Spleen (tissue), 11 donors: Measurements from ENCODE around the gene ANKRD11. TPM values are rescaled to one million over a fixed set of nuclear protein-coding genes. Genes with fewer than 3 reads are reported as not detected.

Source experiments
- DNase-seq: peaks from one replicate; pipeline ENCODE4 v3.0.0-alpha.2; 2020
- H3K27ac ChIP-seq, 8 donors: fragments of 200-600 bp; sonication (generic) in 7 of 8; 1 replicate in 4 of 8; 2 replicates in 4 of 8; pipeline versions ENCODE4 v1.5.0 to v1.8.0; 2016 to 2021; ENCODE audit warnings: inconsistent platforms in 4 of 8, mild to moderate bottlenecking in 4 of 8, moderate library complexity in 1 of 8
- H3K27me3 ChIP-seq, 7 donors: fragments of 200-600 bp; sonication (generic) in 6 of 7; replicated peaks in 1 of 7; 1 replicate in 4 of 7; 2 replicates in 3 of 7; pipeline versions ENCODE4 v1.5.0 to v1.8.0; 2016 to 2021; ENCODE audit warnings: inconsistent platforms in 3 of 7, mild to moderate bottlenecking in 1 of 7
- H3K36me3 ChIP-seq, 6 donors: fragments of 200-600 bp; sonication (generic) in 5 of 6; 1 replicate in 4 of 6; 2 replicates in 2 of 6; pipeline versions ENCODE4 v1.5.0 to v1.8.0; 2016 to 2021; ENCODE audit warnings: inconsistent platforms in 2 of 6
- H3K4me1 ChIP-seq, 6 donors: fragments of 200-600 bp; sonication (generic) in 5 of 6; 1 replicate in 3 of 6; 2 replicates in 3 of 6; pipeline versions ENCODE4 v1.5.0 to v1.8.0; 2016 to 2021; ENCODE audit warnings: inconsistent platforms in 3 of 6
- H3K4me3 ChIP-seq, 8 donors: fragments of 200-600 bp; sonication (generic) in 7 of 8; 1 replicate in 4 of 8; 2 replicates in 4 of 8; pipeline versions ENCODE4 v1.5.0 to v1.8.0; 2016 to 2021; ENCODE audit warnings: inconsistent platforms in 4 of 8, mild to moderate bottlenecking in 4 of 8, moderate library complexity in 2 of 8
- H3K9me3 ChIP-seq, 8 donors: fragments of 200-600 bp; sonication (generic) in 7 of 8; 1 replicate in 4 of 8; 2 replicates in 4 of 8; pipeline versions ENCODE4 v1.5.0 to v1.8.0; 2016 to 2021; ENCODE audit warnings: inconsistent platforms in 4 of 8
- CTCF ChIP-seq, 11 experiments: fragments of 200-600 bp in 7 of 11; fragments of 450-650 bp in 4 of 11; sonication (generic) in 4 of 11; IDR thresholded peaks in 8 of 11; conservative IDR thresholded peaks in 3 of 11; 1 replicate in 7 of 11; 2 replicates in 4 of 11; pipeline versions ENCODE4 v1.4.0 to v1.8.0; 2016 to 2021; ENCODE audit warnings: antibody characterized with exemption in 11 of 11, inconsistent platforms in 4 of 11, mild to moderate bottlenecking in 1 of 11
- POLR2A ChIP-seq, 3 donors: fragments of 450-650 bp; IDR thresholded peaks; one replicate each; pipeline ENCODE4 v1.5.1; 2017; ENCODE audit warnings: antibody characterized with exemption in 3 of 3, mild to moderate bottlenecking in 1 of 3
- POLR2AphosphoS5 ChIP-seq, 3 donors: sonication (generic); formaldehyde crosslinking; IDR thresholded peaks; one replicate each; pipeline ENCODE4 v1.5.1; 2017; ENCODE audit warnings: antibody characterized with exemption in 3 of 3
- WGBS, 5 donors: extraction: QIAGEN DNeasy Blood & Tissue Kit in 3 of 5; methylation state at CpG; one replicate each; pipeline versions ENCODE4 v1.1.5 to v1.1.7; 2013 to 2018; 5-methylcytosine and 5-hydroxymethylcytosine counted together
- intact Hi-C: fragments of 100-400 bp; cut with DNase I; formaldehyde crosslinking; loops from one replicate; pipeline ENCODE4 v1.15.0; 2023; ENCODE audit warnings: low total_unique reads
- polyA plus RNA-seq, 3 donors: library from polyadenylated mRNA; stranded (reverse); fragments of 200-250 nt; gene quantifications; one replicate each; pipeline ENCODE4 v1.2.1, GENCODE V29; 2013
- total RNA-seq, 7 donors: library from RNA; depleted of rRNA in 3 of 7; stranded (reverse); fragments of >200 nt in 3 of 7; fragmentation: NEBNext Ultra II Directional in 4 of 7; extraction: Animal tissue kit (Norgen Biotek cat#: 25700) in 4 of 7; gene quantifications; one replicate each; pipeline versions ENCODE4 v1.1.0 to v1.2.1, GENCODE V29; 2016 to 2021
- donor health status: healthy with polysubstance abuse.
- donor health status: DM: no; HTN: no; CAD: no; lungs with moderate emphysema.
- donor health status: DM: no; HTN: no; CAD: no.
- donor health status: Bipolar disorder and iron deficiency.
- donor health status: healthy.
- donor health status: DM: no; HTN: no; CAD: no.
- donor health status: DM: yes; HTN: yes; CAD: no.

Gene ANKRD11
- total and polyA plus RNA-seq, 10 donors: 29.0 to 203 (median 128) TPM

- no peak overlapping the region for H3K4me3 ChIP-seq
- H3K36me3 ChIP-seq: peaks cover 0 to 25% (median 4%) of the 10 kb centered on the region in 6 donors
- DNase-seq: no peak
- no peak overlapping the region for H3K27ac ChIP-seq
- H3K4me1 ChIP-seq: peaks cover 0 to 21% (median 0%) of the 10 kb centered on the region in 6 donors
- 88 to 92% (median 89%) methylated on average over 10 of the region's 10 CpGs for WGBS, 5 donors
- intact Hi-C loops: no loop called here
- H3K27me3 ChIP-seq: no peaks in the 10 kb centered on the region
- TF ChIP-seq POLR2A (IDR thresholded peaks at IDR 0.05) (no peak), POLR2AphosphoS5 (IDR thresholded peaks at IDR 0.05) (no peak), CTCF (IDR thresholded peaks at IDR 0.05 in 8 of 11, conservative IDR thresholded peaks at IDR 0.05 in 3 of 11) (no peak)
- no peaks in the 10 kb centered on the region for H3K9me3 ChIP-seq
These were observed 8.5 kb upstream of the ANKRD11 start for GRCh38 chr16:89498839-89499238.

- peaks cover 0 to 35% (median 5%) of the 10 kb centered on the region in 6 donors for H3K36me3 ChIP-seq
- peaks cover 8 to 50% (median 22%) of the 10 kb centered on the region in 6 donors for H3K4me1 ChIP-seq
- TF ChIP-seq POLR2AphosphoS5 (IDR thresholded peaks at IDR 0.05) (no peak), POLR2A (IDR thresholded peaks at IDR 0.05) (no peak), CTCF (IDR thresholded peaks at IDR 0.05 in 8 of 11, conservative IDR thresholded peaks at IDR 0.05 in 3 of 11) (no peak)
- no peak overlapping the region for H3K4me3 ChIP-seq
- no peaks in the 10 kb centered on the region for H3K27me3 ChIP-seq
- intact Hi-C loops: no loop called here
- H3K27ac ChIP-seq: peak overlapping the region in 1 of 8 donors; percentile 4
- H3K9me3 ChIP-seq: no peaks in the 10 kb centered on the region
- WGBS, 5 donors: 60 to 76% (median 67%) methylated on average over 3 of the region's 3 CpGs
- DNase-seq: no peak
These were observed 4.8 kb upstream of the ANKRD11 start for GRCh38 chr16:89495121-89495520.

- H3K4me1 ChIP-seq: peaks cover 10 to 51% (median 25%) of the 10 kb centered on the region in 6 donors
- no peaks in the 10 kb centered on the region for H3K27me3 ChIP-seq
- no peaks in the 10 kb centered on the region for H3K9me3 ChIP-seq
- no peak for TF ChIP-seq POLR2AphosphoS5 (IDR thresholded peaks at IDR 0.05)
- no peak for TF ChIP-seq POLR2A (IDR thresholded peaks at IDR 0.05)
- TF ChIP-seq CTCF (IDR thresholded peaks at IDR 0.05 in 8 of 11, conservative IDR thresholded peaks at IDR 0.05 in 3 of 11): no peak
- no peak overlapping the region for H3K4me3 ChIP-seq
- peaks cover 0 to 28% (median 1%) of the 10 kb centered on the region in 6 donors for H3K36me3 ChIP-seq
- no peak for DNase-seq
- intact Hi-C loops: no loop called here
- 84 to 86% (median 85%) methylated on average over 5 of the region's 5 CpGs for WGBS, 5 donors
- no peak overlapping the region for H3K27ac ChIP-seq
These were observed 3.4 kb upstream of the ANKRD11 start for GRCh38 chr16:89493776-89494175.

DNA sequence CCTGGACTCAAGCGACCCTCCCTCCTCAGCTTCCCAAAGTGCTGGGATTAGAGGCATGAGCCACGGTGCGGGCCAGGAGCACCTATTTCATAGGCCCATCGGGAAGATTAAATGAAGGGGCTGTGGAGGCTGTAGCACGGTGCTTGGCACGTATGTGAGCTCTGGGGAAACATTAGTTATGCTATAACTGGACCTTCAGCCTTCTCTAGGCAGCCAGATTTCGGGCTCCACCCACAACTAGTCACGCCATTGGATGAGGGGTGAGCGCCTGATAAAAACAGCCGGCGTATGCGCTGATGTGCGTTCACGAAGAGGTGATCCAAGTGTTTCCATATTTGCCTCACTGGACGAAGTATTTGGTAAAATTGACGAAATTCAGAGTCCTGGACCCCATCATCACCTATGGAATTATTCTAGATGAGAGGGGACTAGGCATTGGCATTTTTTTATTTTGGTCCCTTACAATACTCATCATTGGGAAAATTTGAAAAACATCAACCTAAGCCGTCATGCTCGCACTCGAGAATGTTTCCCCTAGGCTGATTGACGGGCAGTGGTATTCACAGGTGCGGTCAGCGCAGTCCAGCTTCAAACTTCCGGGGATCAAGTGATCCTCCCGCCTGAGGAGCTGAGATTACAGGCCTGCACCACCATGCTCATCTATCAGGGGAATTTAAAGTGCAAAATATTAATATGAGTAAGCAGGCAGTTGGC is 1.8 kb upstream of the ANKRD11 start:
- H3K27me3 ChIP-seq: no peaks in the 10 kb centered on the region
- intact Hi-C loops: no loop called here
- WGBS, 5 donors: 90 to 91% (median 90%) methylated on average over 24 of the region's 24 CpGs
- no peaks in the 10 kb centered on the region for H3K9me3 ChIP-seq
- no peak for DNase-seq
- H3K36me3 ChIP-seq: peaks cover 0 to 24% (median 0%) of the 10 kb centered on the region in 6 donors
- TF ChIP-seq CTCF (IDR thresholded peaks at IDR 0.05 in 8 of 11, conservative IDR thresholded peaks at IDR 0.05 in 3 of 11) (no peak), POLR2A (IDR thresholded peaks at IDR 0.05) (no peak), POLR2AphosphoS5 (IDR thresholded peaks at IDR 0.05) (no peak)
- H3K4me1 ChIP-seq: peaks cover 27 to 65% (median 41%) of the 10 kb centered on the region in 6 donors
- peak overlapping the region in 4 of 8 donors; percentile 75 to 89 (median 78) for H3K4me3 ChIP-seq
- H3K27ac ChIP-seq: peak overlapping the region in 5 of 8 donors; percentile 96 to 99 (median 98)
